ENCODE measurements around the gene RMDN3. TPM values are rescaled to one million over a fixed set of nuclear protein-coding genes. Genes with fewer than 3 reads are reported as not detected.

RMDN3 gene, protein sequence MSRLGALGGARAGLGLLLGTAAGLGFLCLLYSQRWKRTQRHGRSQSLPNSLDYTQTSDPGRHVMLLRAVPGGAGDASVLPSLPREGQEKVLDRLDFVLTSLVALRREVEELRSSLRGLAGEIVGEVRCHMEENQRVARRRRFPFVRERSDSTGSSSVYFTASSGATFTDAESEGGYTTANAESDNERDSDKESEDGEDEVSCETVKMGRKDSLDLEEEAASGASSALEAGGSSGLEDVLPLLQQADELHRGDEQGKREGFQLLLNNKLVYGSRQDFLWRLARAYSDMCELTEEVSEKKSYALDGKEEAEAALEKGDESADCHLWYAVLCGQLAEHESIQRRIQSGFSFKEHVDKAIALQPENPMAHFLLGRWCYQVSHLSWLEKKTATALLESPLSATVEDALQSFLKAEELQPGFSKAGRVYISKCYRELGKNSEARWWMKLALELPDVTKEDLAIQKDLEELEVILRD
- polyA plus RNA-seq (2011; rRNA removed): 13.4 and 15.4 TPM in 2 replicates
- 15.0 and 15.9 TPM in 2 replicates for polyA plus RNA-seq (2012; cell fraction: cytosol; rRNA removed)
- 16.4 and 17.7 TPM in 2 replicates for polyA plus RNA-seq (2012; cell fraction: nucleus; rRNA removed)
- polyA plus RNA-seq (2017; fragmentation: RNase III; extraction: RNeasy Plus Mini Kit Qiagen cat#74134 plus additional on column Dnase treatment): 16.9 to 17.9 TPM (median 17.2 TPM) in 3 replicates
- polyA minus RNA-seq (2011; rRNA and poly(A)+ RNA removed): 6.8 and 7.0 TPM in 2 replicates

DNA sequence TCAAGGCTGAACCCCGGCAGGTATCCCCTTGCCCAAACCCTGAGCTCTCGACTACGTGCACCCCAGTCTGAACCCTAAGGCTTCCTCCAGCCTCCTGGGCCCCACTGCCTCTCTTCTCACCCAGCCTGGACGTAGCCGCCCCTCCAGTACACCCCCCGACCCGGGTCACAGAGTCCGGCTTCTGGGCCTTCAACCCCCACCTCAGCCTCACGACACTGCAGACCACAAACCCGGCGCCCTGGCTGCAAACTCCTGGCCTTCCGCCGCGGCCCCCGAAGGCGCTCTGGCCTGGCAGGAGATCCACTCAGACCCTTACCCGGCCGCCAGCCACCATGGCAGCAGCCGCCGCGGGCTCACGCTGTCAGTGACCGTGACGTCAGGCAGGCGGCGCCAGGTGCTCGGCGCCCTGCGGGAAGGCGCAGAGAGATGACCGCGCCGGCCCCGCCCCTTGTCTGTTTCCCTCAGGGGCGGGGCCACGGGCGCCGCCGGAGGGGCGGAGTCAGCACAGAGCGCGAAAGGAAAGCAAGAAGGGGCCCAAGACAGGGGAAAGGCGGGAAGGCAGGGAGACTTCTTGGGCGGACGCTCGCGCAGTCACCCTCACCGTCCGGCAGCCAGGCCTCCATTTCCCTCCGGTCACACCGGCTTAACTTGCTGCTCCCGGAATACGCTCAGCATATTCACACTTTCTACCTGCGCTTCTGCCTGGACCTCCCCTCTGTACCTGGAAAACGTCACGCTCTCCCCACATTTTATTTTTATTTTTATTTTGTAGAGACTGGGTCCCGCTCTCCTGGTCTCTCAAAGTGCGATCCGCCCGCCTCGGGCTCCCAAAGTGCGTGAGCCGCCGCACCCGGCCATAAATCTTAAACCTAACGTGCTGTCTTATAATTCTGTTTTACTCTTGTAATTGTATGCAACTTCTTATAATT lies at the start of gene RMDN3:
RMDN3 (minus strand) TSS at position 372 of the 929 bp plus-strand sequence. CDS start 471 bp downstream, outside the sequence.
- ATAC-seq: peak; percentile 94 to 96
- H3K9me3 ChIP-seq: no peaks in the 10 kb centered on the region
- ChIA-PET CTCF (interaction anchor here (1.4 kb wide), 1 partner anchor 140 kb away, joined by 4 read pairs; the partner anchor contains the start of gene VPS18), POLR2A (no interaction called here)
- TF ChIP-seq MYC (IDR thresholded peaks at IDR 0.05; ENCODE audit: borderline replicate concordance, low read length) (peak; percentile 45; the same call in 1 of the 2 replicates), JUN (IDR thresholded peaks at IDR 0.05) (peak in 1 of 2 experiments; percentile 56; a peak in 2 of 5 replicates), BCL3 (IDR thresholded peaks at IDR 0.05) (peak; percentile 35; the same call in 1 of the 3 replicates), MAX (IDR thresholded peaks at IDR 0.05) (peak; percentile 65), PHF8 (IDR thresholded peaks at IDR 0.05; ENCODE audit: borderline replicate concordance, low read depth) (peak; percentile 37; the same call in 1 of the 2 replicates), KDM5A (IDR thresholded peaks at IDR 0.05) (peak; percentile 78), POLR2A (IDR thresholded peaks at IDR 0.05; ENCODE audit: low read length) (peak; percentile 59), EP300 (IDR thresholded peaks at IDR 0.05) (no peak), MAZ (IDR thresholded peaks at IDR 0.05; ENCODE audit: borderline replicate concordance, low read depth, low read length) (0 out of 2 replicates have a peak, but pooled peaks have one; percentile 17), HEYL (CRISPR knock-in tag; IDR thresholded peaks at IDR 0.05) (no peak), E2F6 (IDR thresholded peaks at IDR 0.05; ENCODE audit: borderline replicate concordance, low read depth) (peak; percentile 76), FOSL2 (IDR thresholded peaks at IDR 0.05) (no peak), FOSL2 (CRISPR knock-in tag; IDR thresholded peaks at IDR 0.05) (no peak)
- FAIRE-seq: no peak
- peak within 1 kb of the TSS; percentile 80 for H3K4me2 ChIP-seq
- 0 out of 3 replicates have a peak, but pooled peaks cover 3% of the 10 kb centered on the region for H3K4me1 ChIP-seq
- peak within 1 kb of the TSS; percentile 91 for H3K4me3 ChIP-seq
- DNase-seq (ENCODE audit: low read depth in 1 of 2, low spot score in 1 of 2): peak; percentile 55 to 84
- peak within 1 kb of the TSS; percentile 79 to 92 for H3K27ac ChIP-seq
- WGBS (ENCODE audit: missing lambda C conversion rate): 7% methylated on average over 26 of the region's 66 CpGs

DNA sequence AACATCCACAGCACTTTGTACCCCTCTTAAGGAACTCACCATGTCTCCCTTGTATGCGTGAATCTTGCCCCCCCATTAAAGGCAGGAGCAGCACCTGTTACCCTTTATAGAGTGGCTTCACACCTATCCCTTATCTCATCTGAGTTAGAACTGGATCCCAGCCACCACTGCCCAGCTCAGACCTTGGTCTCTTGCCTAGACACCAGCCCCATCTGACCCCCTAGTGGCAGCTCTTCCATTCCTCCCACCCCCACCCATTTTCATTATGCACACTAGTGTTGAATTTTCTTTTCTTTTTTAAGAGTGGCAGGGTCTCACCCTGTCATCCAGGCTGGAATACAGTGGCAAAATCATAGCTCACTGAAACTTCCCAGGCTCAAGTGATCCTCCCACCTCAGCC lies 48.6 kb upstream of the RMDN3 start:
- CTCF ChIA-PET: interaction anchor here (0.6 to 1.5 kb wide), 2 partner anchors 54 to 138 kb away, joined by 3 to 6 read pairs; no protein-coding TSS in a partner anchor
- Histone ChIP-seq H3K4me3 (no peak overlapping the region), H3K27ac (no peak overlapping the region), H3K4me1 (peaks cover 14% of the 10 kb centered on the region; the same call in 1 of the 3 replicates), H3K9me3 (no peaks in the 10 kb centered on the region), H3K4me2 (no peak overlapping the region)
- TF ChIP-seq JUNB (IDR thresholded peaks at IDR 0.05) (no peak), SREBF2 (IDR thresholded peaks at IDR 0.05) (no peak), TFCP2L1 (CRISPR knock-in tag; IDR thresholded peaks at IDR 0.05) (no peak)
- 93% methylated on average over 1 of the region's 1 CpG for WGBS (ENCODE audit: missing lambda C conversion rate)
- FAIRE-seq (no peak), DNase-seq (ENCODE audit: low read depth in 1 of 2, low spot score in 1 of 2) (no peak), ATAC-seq (no peak)
- POLR2A ChIA-PET: interaction anchor here (0.6 kb wide), 1 partner anchor 11 kb away, joined by 7 read pairs; no protein-coding TSS in a partner anchor

GRCh38 chr15:40803076-40803475 lies 48.0 kb upstream of the RMDN3 start:
- FAIRE-seq (no peak), ATAC-seq (no peak), DNase-seq (ENCODE audit: low read depth in 1 of 2, low spot score in 1 of 2) (no peak)
- WGBS (ENCODE audit: missing lambda C conversion rate): 83% methylated on average over 2 of the region's 2 CpGs
- no peak overlapping the region for H3K4me3 ChIP-seq
- H3K4me2 ChIP-seq: no peak overlapping the region
- CTCF ChIA-PET: no interaction called here
- POLR2A ChIA-PET: no interaction called here
- H3K9me3 ChIP-seq: no peaks in the 10 kb centered on the region
- peaks cover 11% of the 10 kb centered on the region; the same call in 1 of the 3 replicates for H3K4me1 ChIP-seq
- no peak overlapping the region for H3K27ac ChIP-seq
- TF ChIP-seq JUN (IDR thresholded peaks at IDR 0.05): no peak
